H9 (cell line): Measurements from ENCODE around the gene NFAM1. TPM values are rescaled to one million over a fixed set of nuclear protein-coding genes. Genes with fewer than 3 reads are reported as not detected.

Experiments used
- DNase-seq: peaks from one replicate; pipeline ENCODE4 v3.0.0-alpha.2; 2017
- H2AFZ ChIP-seq: one replicate; pipeline ENCODE4 v1.6.1; 2013; ENCODE audit warnings: mild to moderate bottlenecking, low read length, control low read depth, moderate library complexity
- H2AK5ac ChIP-seq: 2 replicates; pipeline ENCODE4 v1.6.1; 2013; ENCODE audit warnings: low read length, control low read depth, mixed read lengths; ENCODE audit not compliant: insufficient read length
- H2BK120ac ChIP-seq: one replicate; pipeline ENCODE4 v1.6.1; 2013; ENCODE audit warnings: low read depth, mild to moderate bottlenecking, low read length, control low read depth, inconsistent platforms; ENCODE audit not compliant: poor library complexity, severe bottlenecking
- H2BK12ac ChIP-seq: 2 replicates; pipeline ENCODE4 v1.6.1; 2013; ENCODE audit warnings: low read length, control low read depth, mixed read lengths, low read depth; ENCODE audit not compliant: insufficient read length
- H2BK15ac ChIP-seq: 2 replicates; pipeline ENCODE4 v1.6.1; 2013; ENCODE audit warnings: low read depth, low read length, control low read depth
- H2BK20ac ChIP-seq: one replicate; pipeline ENCODE4 v1.6.1; 2013; ENCODE audit warnings: low read depth, mild to moderate bottlenecking, low read length, control low read depth, inconsistent platforms; ENCODE audit not compliant: poor library complexity, severe bottlenecking
- H2BK5ac ChIP-seq: 2 replicates; pipeline ENCODE4 v1.6.1; 2013; ENCODE audit warnings: low read length, control low read depth, mixed read lengths; ENCODE audit not compliant: insufficient read length
- H3K14ac ChIP-seq: 2 replicates; pipeline ENCODE4 v1.6.1; 2013; ENCODE audit warnings: low read length, control low read depth; ENCODE audit not compliant: insufficient read depth
- H3K18ac ChIP-seq: 2 replicates; pipeline ENCODE4 v1.6.1; 2013; ENCODE audit warnings: low read depth, mild to moderate bottlenecking, mixed read lengths, low read length, control low read depth; ENCODE audit not compliant: insufficient read length
- H3K23ac ChIP-seq: 2 replicates; pipeline ENCODE4 v1.6.1; 2013; ENCODE audit warnings: low read length, control low read depth, mixed read lengths, low read depth; ENCODE audit not compliant: insufficient read length
- H3K23me2 ChIP-seq: 2 replicates; pipeline ENCODE4 v1.6.1; 2013; ENCODE audit warnings: low read depth, mild to moderate bottlenecking, mixed read lengths, low read length, control low read depth; ENCODE audit not compliant: insufficient read length, poor library complexity, severe bottlenecking
- H3K27ac ChIP-seq: 2 replicates; pipeline ENCODE4 v1.5.1; 2013; ENCODE audit warnings: low read length, control low read depth, mixed read lengths, low read depth; ENCODE audit not compliant: insufficient read length
- H3K27me3 ChIP-seq: 2 replicates; pipeline ENCODE4 v1.6.1; 2013; ENCODE audit warnings: low read length, control low read depth, inconsistent platforms; ENCODE audit not compliant: insufficient read depth
- H3K4ac ChIP-seq: 2 replicates; pipeline ENCODE4 v1.6.1; 2013; ENCODE audit warnings: low read depth, mild to moderate bottlenecking, control low read depth, inconsistent platforms, low read length, moderate library complexity
- H3K4me1 ChIP-seq: 2 replicates; pipeline ENCODE4 v1.6.1; 2013; ENCODE audit warnings: low read length, control low read depth, inconsistent platforms; ENCODE audit not compliant: insufficient read depth
- H3K4me2 ChIP-seq: 2 replicates; pipeline ENCODE4 v1.6.1; 2013; ENCODE audit warnings: low read length, control low read depth, mixed read lengths; ENCODE audit not compliant: insufficient read length, insufficient read depth
- H3K56ac ChIP-seq: 2 replicates; pipeline ENCODE4 v1.6.1; 2013; ENCODE audit warnings: low read depth, mild to moderate bottlenecking, mixed read lengths, low read length, control low read depth; ENCODE audit not compliant: insufficient read length
- H3K79me1 ChIP-seq: 2 replicates; pipeline ENCODE4 v1.6.1; 2013; ENCODE audit warnings: low read depth, mild to moderate bottlenecking, moderate library complexity, low read length, control low read depth, inconsistent platforms; ENCODE audit not compliant: insufficient read depth, poor library complexity, severe bottlenecking
- H3K79me2 ChIP-seq: 2 replicates; pipeline ENCODE4 v1.6.1; 2013; ENCODE audit warnings: low read length, control low read depth, inconsistent platforms; ENCODE audit not compliant: insufficient read depth
- H3K9ac ChIP-seq: 2 replicates; pipeline ENCODE4 v1.6.1; 2013; ENCODE audit warnings: low read length, control low read depth, mixed read lengths; ENCODE audit not compliant: insufficient read length; ENCODE audit errors: extremely low read depth
- H3K9me3 ChIP-seq: one replicate; pipeline ENCODE4 v1.6.1; 2013; ENCODE audit warnings: low read depth, low read length, inconsistent platforms; ENCODE audit not compliant: control insufficient read depth
- H3T11ph ChIP-seq: one replicate; pipeline ENCODE4 v1.6.1; 2013; ENCODE audit warnings: mild to moderate bottlenecking, low read length, control low read depth, inconsistent platforms
- H4K20me1 ChIP-seq: one replicate; pipeline ENCODE4 v1.6.1; 2013; ENCODE audit not compliant: control insufficient read depth, insufficient read length, insufficient read depth
- H4K5ac ChIP-seq: 2 replicates; pipeline ENCODE4 v1.6.1; 2013; ENCODE audit warnings: low read depth, mild to moderate bottlenecking, mixed read lengths, low read length, control low read depth; ENCODE audit not compliant: insufficient read length
- H4K8ac ChIP-seq: replicated peaks from 2 replicates; pipeline ENCODE4 v1.6.1; 2013; ENCODE audit warnings: low read length, control low read depth, mixed read lengths, low read depth; ENCODE audit not compliant: insufficient read length
- H4K91ac ChIP-seq: 2 replicates; pipeline ENCODE4 v1.6.1; 2013; ENCODE audit warnings: low read depth, mild to moderate bottlenecking, moderate library complexity, mixed read lengths, low read length, control low read depth; ENCODE audit not compliant: insufficient read length
- H3K27ac Mint-ChIP-seq, 3 experiments: 2 replicates in 2 of 3; 3 replicates in 1 of 3; pipeline ENCODE4 v1.8.0; 2020 to 2021; ENCODE audit warnings: mixed read lengths in 3 of 3, mild to moderate bottlenecking in 1 of 3, moderate library complexity in 1 of 3
- H3K27me3 Mint-ChIP-seq: 2 replicates; pipeline ENCODE4 v1.8.0; 2021; ENCODE audit warnings: low read depth, mild to moderate bottlenecking, moderate library complexity, mixed read lengths
- H3K36me3 Mint-ChIP-seq, 3 experiments: 2 replicates in 2 of 3; 3 replicates in 1 of 3; pipeline ENCODE4 v1.8.0; 2020 to 2021; ENCODE audit warnings: low read depth in 3 of 3, mixed read lengths in 3 of 3; ENCODE audit not compliant: insufficient read depth in 1 of 3
- H3K4me1 Mint-ChIP-seq, 2 experiments: 2 replicates each; pipeline ENCODE4 v1.8.0; 2020; ENCODE audit warnings: mixed read lengths in 2 of 2
- H3K4me3 Mint-ChIP-seq, 2 experiments: 2 replicates in 1 of 2; 3 replicates in 1 of 2; pipeline ENCODE4 v1.8.0; 2020 to 2021; ENCODE audit warnings: mild to moderate bottlenecking in 2 of 2, mixed read lengths in 2 of 2, moderate library complexity in 1 of 2
- H3K9me3 Mint-ChIP-seq, 2 experiments: 2 replicates in 1 of 2; 3 replicates in 1 of 2; pipeline ENCODE4 v1.8.0; 2020; ENCODE audit warnings: mild to moderate bottlenecking in 2 of 2, mixed read lengths in 2 of 2, moderate library complexity in 1 of 2
- total RNA-seq: library from RNA; stranded (reverse); gene quantifications from 2 replicates; pipeline ENCODE4 v1.2.1, GENCODE V29; 2021
- TF ChIP-seq, protein P1 (sequence below): fragments of 200-600 bp; sonication (generic); conservative IDR thresholded peaks from 3 replicates; pipeline ENCODE4 v1.8.0; 2021; ENCODE audit warnings: antibody characterized with exemption, mild to moderate bottlenecking

The NFAM1 gene
- total RNA-seq, 1 experiment from 2014 or later = 0.68 TPM

DNA sequence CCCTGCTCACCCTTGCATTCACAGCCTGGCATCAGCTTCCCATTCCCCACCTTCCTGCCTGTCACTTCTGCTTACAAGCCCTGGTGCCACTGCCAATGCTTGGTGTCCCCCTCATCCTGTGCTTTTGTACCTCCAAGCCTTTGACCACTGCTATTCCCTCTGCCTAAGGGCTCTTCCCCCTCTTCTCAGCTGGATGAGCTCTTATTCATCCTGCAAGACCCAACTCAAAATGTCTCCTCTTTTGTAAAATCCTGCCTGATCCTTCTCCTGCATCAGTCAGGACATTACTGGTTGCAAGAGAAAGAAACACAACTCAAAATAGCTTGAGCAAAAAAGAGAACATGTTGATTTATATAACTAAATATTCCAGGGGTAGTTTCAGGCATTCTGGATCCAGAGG, 94.8 kb downstream of the NFAM1 start:
- Mint-ChIP-seq H3K27me3 (peaks cover 35% of the 10 kb centered on the region), H3K4me1 (peaks cover 28 to 39% of the 10 kb centered on the region in 2 experiments), H3K4me3 (no peak overlapping the region), H3K27ac (no peak overlapping the region; a peak in 1 of 7 replicates), H3K9me3 (no peaks in the 10 kb centered on the region; a peak in 1 of 5 replicates), H3K36me3 (no peaks in the 10 kb centered on the region)
- Histone ChIP-seq H3K9ac (no peak overlapping the region), H2BK20ac (no peak overlapping the region), H3K4me2 (no peak overlapping the region), H3K27me3 (no peaks in the 10 kb centered on the region), H2BK12ac (no peak overlapping the region), H3K14ac (no peak overlapping the region), H3K23me2 (no peaks in the 10 kb centered on the region), H2BK15ac (no peak overlapping the region), H2BK120ac (no peak overlapping the region), H2AFZ (no peak overlapping the region), H2AK5ac (no peak overlapping the region), H3T11ph (no peak overlapping the region), H4K20me1 (no peaks in the 10 kb centered on the region), H3K23ac (no peak overlapping the region), H3K9me3 (no peaks in the 10 kb centered on the region), H3K56ac (no peak overlapping the region), H3K4me1 (no peaks in the 10 kb centered on the region), H3K27ac (no peak overlapping the region), H4K8ac (no peak overlapping the region), H3K4ac (no peak overlapping the region), H2BK5ac (no peak overlapping the region), H3K79me2 (no peaks in the 10 kb centered on the region; the same call in 1 of the 2 replicates), H4K5ac (no peak overlapping the region), H3K79me1 (no peaks in the 10 kb centered on the region), H3K18ac (no peak overlapping the region), H4K91ac (no peak overlapping the region)
- TF ChIP-seq, protein P1, sequence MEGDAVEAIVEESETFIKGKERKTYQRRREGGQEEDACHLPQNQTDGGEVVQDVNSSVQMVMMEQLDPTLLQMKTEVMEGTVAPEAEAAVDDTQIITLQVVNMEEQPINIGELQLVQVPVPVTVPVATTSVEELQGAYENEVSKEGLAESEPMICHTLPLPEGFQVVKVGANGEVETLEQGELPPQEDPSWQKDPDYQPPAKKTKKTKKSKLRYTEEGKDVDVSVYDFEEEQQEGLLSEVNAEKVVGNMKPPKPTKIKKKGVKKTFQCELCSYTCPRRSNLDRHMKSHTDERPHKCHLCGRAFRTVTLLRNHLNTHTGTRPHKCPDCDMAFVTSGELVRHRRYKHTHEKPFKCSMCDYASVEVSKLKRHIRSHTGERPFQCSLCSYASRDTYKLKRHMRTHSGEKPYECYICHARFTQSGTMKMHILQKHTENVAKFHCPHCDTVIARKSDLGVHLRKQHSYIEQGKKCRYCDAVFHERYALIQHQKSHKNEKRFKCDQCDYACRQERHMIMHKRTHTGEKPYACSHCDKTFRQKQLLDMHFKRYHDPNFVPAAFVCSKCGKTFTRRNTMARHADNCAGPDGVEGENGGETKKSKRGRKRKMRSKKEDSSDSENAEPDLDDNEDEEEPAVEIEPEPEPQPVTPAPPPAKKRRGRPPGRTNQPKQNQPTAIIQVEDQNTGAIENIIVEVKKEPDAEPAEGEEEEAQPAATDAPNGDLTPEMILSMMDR = no peak
- DNase-seq = no peak
